CD4-positive, alpha-beta T cell treated with Interferon alpha-2 for 1 hour (primary cell): Measurements from ENCODE around the gene DHRS1.
A peak's percentile ranks its signal among the peaks of the same experiment; 100 is the strongest.

Source experiments
- DNase-seq, 2 donors: peaks; one replicate each; pipeline ENCODE4 v3.0.0-alpha.2; 2020 to 2022

The DHRS1 gene

DNA sequence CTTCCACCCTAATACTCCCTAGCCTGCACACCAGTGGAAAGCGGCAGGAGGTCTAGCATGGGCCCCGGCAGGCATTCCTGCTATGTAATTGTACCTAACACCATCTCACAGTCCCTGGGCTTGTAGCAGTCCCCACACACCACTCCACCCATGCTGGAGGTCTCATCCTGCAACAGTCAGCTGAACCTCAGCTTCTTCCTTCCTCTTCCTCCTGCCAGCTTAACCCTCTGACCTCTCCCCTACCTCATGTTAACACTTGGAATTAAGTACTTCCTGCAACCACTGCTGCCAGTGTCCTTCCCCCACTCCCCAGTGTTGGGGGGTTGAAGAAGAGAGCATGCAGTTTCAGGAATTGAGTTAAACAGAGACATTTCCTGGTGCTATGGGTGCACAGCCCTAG, 27.7 kb upstream of the DHRS1 start:
- DNase-seq, result no peak

DNA sequence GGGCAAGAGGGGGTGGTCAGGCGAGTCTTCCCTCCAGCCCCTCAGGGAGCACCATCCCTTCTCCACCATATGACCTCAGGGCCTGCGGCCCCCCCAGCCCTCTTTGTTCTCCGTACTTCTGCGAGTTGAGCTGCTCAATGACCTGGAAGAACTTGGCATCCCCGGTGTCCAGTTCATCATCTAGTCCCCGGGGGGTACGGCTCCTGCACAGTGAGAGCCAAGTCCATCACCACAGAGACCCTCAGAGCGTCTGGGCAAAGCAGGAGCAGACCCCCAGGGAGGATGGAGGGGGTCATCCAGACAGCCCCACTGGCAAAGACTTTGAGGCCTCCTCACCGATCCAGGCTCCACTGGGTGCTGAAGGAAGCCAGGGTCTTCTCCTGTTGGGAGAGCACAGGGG, 26.4 kb upstream of the DHRS1 start:
- no peak for DNase-seq

DNA sequence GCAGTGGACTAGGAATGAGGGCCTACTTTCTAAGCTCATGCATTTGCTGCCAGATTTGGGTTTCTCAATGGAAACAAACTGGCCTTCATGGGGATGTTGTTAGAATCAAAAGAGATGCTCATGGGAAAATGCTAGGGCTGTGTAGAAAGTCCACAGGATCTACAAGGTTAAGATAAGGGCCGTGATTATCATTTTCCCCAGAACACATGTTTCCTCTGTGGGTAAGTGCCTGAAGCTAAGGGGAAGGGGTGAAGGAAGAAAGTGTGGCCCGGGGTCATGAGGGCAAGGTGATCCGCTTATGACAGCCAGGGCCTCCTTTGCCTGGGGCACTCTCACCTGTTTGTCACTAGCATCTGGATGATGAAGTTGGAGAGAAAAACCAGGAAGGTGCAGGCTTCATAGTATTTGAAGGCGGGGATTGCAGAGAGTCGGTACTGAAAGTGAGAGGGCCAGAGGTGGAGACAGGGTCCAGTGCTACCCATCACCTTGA, 25.5 kb upstream of the DHRS1 start:
- DNase-seq, result no peak

DNA sequence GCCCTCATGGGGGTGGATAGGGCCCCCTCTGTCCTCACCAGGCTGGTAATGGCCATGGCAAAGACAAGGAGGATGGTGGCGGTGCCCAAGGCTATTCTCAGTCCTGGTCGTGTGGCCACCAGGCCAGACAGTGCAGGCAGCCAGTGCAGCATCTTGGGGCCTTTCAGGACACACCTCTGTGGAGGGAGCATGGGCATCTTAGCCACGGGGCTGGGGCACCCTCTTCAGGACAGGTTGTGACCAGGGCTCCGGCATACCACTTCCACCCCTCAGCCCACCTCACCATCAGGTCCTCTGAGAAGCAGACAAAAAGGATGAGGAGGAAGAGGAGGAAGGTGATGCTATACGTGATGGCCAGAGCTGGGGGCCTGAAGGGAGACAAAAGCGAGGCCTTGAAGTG, 24.4 kb upstream of the DHRS1 start:
- DNase-seq, result no peak

DNA sequence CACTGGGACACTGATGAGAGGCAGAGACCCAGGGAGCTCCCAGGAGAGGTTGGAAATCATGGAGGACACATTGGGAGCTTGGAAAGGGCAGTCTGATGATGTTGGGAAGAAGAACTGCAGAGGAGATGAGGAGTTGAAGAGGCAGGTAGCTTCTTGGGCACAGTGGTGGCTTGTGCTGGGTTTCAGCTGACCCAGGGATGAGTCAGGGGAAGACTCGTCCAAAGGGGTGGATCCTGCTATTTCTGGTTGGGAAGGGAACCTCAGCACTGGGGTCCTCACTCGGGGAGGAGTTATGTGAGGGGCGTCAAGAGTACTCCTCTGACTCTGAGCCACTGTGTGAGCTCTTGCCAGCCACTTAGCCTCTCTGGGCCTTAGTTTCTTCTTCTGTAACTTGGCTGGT, 23.8 kb upstream of the DHRS1 start:
- no peak for DNase-seq

DNA sequence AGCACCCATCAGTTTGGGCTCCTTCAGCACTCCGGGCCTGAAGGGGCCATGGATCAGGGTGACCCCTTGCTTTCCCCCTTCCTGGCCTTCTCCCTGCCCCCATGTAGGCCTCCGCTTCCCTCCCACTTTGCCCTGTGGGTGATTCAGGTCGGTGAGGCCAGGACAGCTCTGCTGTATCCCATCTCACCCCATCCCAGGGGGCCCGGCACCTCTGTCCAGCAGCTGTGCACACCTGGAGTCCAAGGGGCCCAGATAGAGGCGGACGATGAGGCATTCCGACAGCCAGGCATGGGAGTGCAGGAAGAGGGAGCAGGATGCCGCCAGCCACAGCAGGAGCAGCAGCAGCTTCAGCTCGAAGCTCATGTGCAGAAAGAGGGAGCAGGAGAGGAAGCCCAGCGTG, 23.1 kb upstream of the DHRS1 start:
- no peak for DNase-seq

DNA sequence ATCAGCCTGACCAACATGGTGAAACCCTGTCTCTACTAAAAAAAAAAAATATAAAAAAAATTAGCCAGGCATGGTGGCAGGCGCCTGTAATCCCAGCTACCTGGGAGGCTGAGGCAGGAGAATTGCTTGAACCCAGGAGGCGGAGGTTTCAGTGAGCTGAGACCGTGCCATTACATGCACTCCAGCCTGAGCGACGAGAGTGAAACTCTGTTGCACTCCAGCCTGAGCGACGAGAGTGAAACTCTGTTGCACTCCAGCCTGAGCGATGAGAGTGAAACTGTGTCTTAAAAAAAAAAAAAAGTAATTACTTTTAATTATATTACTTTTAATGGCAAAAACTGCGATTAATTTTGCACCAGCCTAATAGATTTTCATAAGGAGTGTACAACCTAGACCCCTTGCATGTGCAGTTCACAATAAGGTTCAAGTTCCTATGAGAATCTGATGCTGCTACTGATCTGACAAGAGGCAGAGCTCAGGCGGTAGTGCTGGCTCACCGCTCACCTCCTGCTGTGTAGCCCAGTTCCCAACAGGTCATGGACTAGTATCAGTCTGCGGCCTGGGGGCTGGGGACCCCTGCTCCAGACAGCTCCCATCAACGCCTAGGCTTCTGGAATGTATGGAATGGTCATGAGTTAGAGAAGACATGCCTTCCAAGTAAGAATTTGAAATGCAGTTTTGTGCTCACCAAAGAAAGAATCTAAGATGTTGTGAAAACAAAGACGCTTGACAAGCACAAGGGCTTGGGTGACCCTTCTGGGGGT, 21.8 kb upstream of the DHRS1 start:
- no peak for DNase-seq

DNA sequence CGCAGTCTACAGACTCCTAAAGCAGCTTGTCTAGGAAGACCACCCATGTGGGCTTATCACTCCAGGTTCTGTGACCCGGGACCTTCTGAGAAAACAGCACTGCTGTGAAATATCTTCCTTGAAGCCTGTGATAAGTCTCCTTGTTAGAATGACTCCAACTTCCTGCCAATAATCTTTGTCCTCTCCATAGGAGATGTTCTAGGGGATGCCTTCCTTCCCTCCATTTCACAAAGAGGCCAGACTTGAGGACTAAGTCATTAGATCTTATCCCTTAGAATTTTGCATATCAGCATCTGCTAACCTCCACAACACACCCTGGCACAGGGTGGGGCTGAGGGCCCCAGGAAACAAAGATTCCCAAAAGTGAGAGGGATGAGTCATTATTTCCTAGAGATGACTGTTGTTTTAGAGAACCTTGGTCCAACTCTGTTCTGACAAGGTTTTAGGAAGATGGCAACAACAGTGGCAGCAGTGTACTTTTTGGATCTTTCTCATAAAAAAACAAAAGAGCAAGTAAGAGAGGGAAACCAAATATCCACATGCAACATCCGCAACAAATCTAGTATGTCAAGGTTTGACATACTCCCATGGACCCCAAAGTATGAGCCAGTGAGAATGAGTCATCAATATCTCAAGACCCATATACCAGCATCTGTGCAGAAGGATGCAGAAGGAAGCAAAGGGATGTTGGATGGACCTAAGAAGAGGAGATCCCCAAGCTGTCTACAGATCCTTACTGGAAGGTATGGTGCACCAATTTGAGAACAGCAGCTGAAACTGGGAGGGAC, 17.8 kb upstream of the DHRS1 start:
- DNase-seq, result no peak

DNA sequence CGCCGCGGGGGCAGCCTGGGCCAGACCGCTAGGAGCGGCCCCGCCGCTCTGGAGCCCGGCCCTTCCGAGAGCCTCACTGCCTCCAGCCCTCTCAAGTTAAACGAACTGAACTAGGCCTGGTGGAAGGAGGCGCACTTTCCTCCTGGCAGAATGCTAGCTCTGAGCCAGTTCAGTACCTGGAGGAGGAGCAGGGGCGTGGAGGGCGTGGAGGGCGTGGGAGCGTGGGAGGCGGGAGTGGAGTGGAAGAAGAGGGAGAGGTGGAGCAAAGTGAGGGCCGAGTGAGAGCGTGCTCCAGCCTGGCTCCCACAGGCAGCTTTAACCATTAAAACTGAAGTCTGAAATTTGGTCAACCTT, 17.0 kb upstream of the DHRS1 start:
- no peak for DNase-seq

DNA sequence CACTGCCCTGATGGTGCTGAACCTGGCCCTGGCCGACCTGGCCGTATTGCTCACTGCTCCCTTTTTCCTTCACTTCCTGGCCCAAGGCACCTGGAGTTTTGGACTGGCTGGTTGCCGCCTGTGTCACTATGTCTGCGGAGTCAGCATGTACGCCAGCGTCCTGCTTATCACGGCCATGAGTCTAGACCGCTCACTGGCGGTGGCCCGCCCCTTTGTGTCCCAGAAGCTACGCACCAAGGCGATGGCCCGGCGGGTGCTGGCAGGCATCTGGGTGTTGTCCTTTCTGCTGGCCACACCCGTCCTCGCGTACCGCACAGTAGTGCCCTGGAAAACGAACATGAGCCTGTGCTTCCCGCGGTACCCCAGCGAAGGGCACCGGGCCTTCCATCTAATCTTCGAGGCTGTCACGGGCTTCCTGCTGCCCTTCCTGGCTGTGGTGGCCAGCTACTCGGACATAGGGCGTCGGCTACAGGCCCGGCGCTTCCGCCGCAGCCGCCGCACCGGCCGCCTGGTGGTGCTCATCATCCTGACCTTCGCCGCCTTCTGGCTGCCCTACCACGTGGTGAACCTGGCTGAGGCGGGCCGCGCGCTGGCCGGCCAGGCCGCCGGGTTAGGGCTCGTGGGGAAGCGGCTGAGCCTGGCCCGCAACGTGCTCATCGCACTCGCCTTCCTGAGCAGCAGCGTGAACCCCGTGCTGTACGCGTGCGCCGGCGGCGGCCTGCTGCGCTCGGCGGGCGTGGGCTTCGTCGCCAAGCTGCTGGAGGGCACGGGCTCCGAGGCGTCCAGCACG, 16.4 kb upstream of the DHRS1 start:
- no peak for DNase-seq

DNA sequence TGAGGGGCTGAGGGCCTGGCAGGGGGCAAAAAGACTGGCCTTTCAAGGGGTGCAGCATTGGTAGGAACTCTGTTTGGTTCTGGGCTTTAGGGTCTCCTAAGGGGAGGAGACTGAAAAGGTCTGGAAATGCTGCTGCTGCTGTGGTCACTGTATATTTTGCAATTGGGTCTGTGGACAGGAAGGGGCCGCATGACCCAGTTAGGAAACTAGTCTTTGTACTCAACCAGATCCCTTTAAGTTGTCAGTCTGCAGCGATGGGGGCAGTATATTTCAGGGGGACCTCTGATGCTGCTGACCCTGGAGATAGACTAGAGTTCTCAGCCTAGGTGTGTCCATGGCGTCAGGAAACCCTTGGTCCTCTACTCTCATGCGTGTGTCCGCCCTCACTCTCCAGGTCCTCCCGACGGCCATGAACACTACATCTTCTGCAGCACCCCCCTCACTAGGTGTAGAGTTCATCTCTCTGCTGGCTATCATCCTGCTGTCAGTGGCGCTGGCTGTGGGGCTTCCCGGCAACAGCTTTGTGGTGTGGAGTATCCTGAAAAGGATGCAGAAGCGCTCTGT, 15.7 kb upstream of the DHRS1 start:
- no peak for DNase-seq

DNA sequence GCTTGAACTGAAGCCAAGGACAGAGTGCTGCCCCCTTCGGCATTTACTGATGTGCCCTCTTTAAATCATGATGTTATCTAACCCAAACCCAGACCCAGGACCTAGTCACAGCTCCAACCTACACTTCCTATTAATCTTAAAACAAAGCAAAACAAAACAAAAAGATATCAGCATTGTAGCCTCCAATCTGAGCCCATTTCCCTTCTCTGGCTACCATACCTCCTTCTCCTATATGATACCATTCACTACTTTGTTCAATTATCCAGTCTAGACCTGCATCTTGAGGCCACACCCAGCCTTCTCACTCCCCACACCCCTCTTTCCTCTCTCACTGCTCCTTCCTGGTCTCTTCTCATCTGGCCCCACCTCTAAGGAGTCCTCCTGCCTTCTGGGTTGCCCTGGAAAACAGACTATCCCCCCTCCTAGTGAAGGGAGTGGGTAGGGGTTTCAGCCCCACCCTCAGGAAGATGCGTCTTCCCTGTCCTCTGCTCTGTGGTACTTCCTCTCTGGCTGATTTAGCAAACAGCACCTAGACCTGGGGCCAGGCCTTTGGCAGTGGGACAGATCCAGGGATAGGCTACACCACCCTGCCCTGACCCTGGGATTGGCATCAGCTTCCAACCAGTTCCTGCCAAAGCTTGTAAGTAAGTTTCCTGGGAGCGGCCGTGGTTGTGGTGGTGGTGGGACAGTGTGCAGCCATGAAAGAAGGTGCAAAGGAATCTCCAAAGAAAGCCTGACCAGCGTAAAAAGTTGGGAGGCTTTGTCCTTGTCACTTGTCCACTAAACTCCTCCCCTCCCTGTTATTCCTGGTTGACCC, 15.0 kb upstream of the DHRS1 start:
- DNase-seq, result no peak

DNA sequence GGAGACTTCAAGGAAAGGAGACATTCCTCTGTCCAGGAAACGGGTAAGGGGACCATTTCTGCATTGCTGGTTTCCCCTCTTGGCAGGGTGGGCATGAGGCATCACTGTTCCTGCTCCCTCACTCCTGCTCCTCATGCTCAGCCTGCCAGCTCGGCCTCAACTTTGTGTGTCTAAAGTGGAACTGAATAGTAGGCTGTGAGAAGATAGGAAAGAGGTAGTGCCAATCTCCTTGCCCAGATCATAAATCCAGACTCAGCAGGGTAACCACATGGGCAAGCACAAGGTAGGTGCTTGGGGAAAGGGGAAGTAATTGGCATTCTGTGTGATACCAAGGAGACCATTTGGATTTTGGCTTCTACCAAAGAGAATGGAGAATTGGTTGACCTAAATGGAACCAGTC, 14.3 kb upstream of the DHRS1 start:
- no peak for DNase-seq

DNA sequence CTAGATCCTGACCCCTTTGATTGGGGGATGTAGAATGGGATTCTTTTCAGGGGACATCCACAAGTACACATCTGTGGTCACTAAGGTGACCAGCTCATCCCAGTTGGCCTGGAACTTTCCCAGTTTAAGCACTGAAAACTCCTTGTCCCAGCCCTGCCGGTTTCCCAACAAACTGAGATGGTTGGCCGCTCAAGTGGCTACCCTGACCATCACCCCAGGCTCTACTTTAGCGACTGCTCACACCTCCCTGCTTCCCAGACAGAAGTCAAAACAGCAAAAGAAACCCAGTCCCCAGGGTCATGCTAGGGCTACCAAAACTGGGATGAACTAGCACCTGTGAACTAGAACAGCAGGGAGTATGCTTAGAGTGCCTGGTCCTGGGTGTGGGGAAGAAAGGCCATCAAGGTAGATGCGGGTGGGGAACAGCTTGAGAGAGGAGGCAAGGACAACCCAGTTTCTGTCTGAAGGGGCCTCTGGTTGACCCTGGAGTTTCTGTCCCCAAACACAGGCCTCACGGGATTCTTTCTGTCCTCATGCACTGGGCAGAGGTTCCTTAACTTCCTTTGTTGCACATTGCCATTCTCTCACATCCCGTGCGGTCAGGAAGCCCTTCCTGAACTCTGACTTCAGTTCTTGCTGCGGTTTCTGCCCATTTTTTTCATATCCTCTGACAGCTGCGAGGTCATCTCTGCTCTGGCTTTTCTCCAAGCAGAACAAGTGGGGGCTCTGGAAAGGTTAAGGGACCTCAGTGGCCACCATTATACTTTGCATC, 13.3 kb upstream of the DHRS1 start:
- DNase-seq, result peak; percentile 47 to 63

DNA sequence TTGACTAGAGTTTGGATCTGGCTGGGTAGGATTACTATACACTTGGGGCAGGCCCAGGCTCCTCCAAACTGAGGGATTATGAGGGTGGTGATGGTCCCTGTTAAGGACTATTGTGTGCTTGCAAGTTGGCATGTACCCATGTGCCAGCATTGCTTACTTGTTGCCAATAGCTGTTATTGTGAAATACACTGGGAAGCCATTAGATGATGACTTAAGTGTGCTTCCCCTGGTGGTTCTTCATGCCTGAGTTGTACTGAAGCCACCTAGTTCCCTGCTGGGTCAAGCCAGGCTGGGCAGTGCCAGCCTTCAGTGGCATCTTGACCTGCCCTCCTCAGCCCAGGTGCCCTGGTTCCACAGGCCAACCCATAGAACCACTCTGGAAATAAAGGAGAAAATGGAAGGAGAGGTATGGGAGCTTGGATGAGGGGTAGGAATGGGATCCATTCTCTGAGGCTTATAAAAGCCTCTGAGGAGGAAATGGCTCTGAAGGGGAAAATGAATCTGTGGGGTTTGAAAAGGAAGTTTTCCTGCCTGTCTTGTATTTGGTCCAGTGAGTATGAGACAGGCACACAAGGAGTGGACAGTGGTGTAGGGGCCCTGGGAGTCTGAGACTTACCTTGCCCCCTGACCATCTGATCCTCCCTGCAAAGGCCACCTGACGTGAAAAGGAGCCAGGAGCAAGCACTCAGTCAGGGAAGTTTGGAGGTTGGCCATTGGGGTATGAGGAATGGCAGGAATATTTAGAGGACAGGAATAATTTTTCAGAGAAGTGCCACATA, 12.4 kb upstream of the DHRS1 start:
- no peak for DNase-seq

DNA sequence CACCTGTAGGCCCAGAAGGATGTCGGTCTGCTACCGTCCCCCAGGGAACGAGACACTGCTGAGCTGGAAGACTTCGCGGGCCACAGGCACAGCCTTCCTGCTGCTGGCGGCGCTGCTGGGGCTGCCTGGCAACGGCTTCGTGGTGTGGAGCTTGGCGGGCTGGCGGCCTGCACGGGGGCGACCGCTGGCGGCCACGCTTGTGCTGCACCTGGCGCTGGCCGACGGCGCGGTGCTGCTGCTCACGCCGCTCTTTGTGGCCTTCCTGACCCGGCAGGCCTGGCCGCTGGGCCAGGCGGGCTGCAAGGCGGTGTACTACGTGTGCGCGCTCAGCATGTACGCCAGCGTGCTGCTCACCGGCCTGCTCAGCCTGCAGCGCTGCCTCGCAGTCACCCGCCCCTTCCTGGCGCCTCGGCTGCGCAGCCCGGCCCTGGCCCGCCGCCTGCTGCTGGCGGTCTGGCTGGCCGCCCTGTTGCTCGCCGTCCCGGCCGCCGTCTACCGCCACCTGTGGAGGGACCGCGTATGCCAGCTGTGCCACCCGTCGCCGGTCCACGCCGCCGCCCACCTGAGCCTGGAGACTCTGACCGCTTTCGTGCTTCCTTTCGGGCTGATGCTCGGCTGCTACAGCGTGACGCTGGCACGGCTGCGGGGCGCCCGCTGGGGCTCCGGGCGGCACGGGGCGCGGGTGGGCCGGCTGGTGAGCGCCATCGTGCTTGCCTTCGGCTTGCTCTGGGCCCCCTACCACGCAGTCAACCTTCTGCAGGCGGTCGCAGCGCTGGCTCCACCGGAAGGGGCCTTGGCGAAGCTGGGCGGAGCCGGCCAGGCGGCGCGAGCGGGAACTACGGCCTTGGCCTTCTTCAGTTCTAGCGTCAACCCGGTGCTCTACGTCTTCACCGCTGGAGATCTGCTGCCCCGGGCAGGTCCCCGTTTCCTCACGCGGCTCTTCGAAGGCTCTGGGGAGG, 11.3 kb upstream of the DHRS1 start, which contains the start of gene LTB4R:
Gene LTB4R, plus strand, starts transcription at position 857 of the 959 bp plus-strand sequence. CDS start 4,150 bp downstream, outside the sequence.
- DNase-seq, result peak; percentile 72 to 81

DNA sequence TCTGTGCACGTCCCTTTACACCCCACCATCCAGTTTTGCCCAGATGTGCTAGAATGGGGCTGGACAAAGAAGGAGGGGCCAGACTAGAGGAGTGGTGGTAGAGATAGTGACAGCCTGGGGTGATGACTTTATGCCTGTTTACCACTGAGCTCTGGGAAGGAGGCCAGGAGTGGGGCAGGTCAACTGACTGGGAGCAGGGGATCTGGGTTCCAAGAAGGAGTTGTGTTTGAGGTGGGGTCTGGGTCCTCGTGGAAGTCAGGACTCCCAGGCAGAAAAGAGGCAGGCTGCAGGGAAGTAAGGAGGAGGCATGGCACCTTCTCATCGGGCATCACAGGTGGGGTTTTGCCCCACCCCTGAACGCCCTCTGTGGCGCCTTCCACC, 10.7 kb upstream of the DHRS1 start:
- no peak for DNase-seq

DNA sequence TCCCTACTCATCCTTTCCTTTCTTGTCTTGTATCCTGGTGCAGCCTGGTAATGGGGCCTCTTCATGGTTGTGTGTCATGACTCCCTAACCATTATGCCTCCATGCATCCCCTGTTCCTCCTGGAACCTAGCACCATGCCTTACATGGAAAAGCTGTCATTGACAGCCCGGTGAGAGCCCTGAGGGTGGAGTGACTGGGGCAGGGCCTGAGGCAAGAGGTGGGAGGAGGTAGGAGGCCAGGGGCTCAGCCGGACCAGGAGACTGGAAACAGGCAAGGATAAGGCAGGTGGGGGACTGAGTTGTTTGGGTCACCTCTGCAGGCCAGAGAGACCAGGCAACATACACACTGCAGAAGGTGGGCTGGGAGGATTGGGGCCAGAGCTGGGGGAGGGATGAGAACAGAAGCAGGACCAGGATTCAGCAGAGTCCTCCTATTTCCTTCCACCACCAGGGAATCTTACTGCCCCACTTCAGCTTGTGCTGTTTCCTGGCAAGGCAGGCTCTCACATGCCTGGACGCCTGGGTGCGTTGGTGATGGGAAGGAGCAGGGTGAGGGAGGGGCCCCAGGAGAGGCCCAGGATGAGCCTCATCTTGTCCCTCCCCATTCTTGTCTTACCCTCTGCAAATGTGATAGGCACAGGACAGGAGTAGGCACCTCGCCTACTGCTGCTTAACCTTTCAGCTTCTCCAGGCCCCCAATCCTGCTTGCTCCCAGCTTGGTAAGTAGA, 10.1 kb upstream of the DHRS1 start, which contains the start of gene LTB4R2:
Gene LTB4R2, plus strand, starts transcription at position 603 of the 727 bp plus-strand sequence. CDS start 525 bp downstream, outside the sequence.
- no peak for DNase-seq
